Measurements from ENCODE around the gene PBX2. TPM values are rescaled to one million over a fixed set of nuclear protein-coding genes. Genes with fewer than 3 reads are reported as not detected.
A peak's percentile ranks its signal among the peaks of the same experiment; 100 is the strongest.

PBX2 gene
- total and polyA plus RNA-seq, 9 donors, result 39.3 to 110 (median 90.7) TPM

GRCh38 chr6:32181915-32182529 lies 8.0 kb downstream of the PBX2 start:
- H3K27me3 ChIP-seq, result no peaks in the 10 kb centered on the region
- H3K36me3 ChIP-seq, result no peaks in the 10 kb centered on the region
- 79 to 85% (median 85%) methylated on average over 10 of the region's 10 CpGs for WGBS, 3 donors
- no peaks in the 10 kb centered on the region for H3K9me3 ChIP-seq
- no peak for TF ChIP-seq EP300 (IDR thresholded peaks at IDR 0.05)
- TF ChIP-seq CTCF (IDR thresholded peaks at IDR 0.05), result no peak
- TF ChIP-seq POLR2A (IDR thresholded peaks at IDR 0.05), result no peak
- H3K27ac ChIP-seq, result no peak overlapping the region
- no peak for DNase-seq
- H3K4me1 ChIP-seq (ENCODE audit: insufficient read depth), result peaks cover 4% of the 10 kb centered on the region
- H3K4me3 ChIP-seq, result no peak overlapping the region
- intact Hi-C loops (cut with DNase I), result loop anchor here in 1 of 4 donors (10.0 kb wide), 1 partner anchor 457 kb away; the partner anchor contains the start of genes DDAH2, LY6G6C and MPIG6B

- DNase-seq, result peak in 1 of 5 donors; percentile 30
- no peak for TF ChIP-seq CTCF (IDR thresholded peaks at IDR 0.05)
- TF ChIP-seq EP300 (IDR thresholded peaks at IDR 0.05), result no peak
- no peak for TF ChIP-seq POLR2A (IDR thresholded peaks at IDR 0.05)
- Histone ChIP-seq H3K4me3 (no peak overlapping the region), H3K4me1 (ENCODE audit: insufficient read depth) (peaks cover 5% of the 10 kb centered on the region), H3K9me3 (no peaks in the 10 kb centered on the region), H3K36me3 (no peaks in the 10 kb centered on the region), H3K27me3 (no peaks in the 10 kb centered on the region), H3K27ac (no peak overlapping the region)
- intact Hi-C loops (cut with DNase I), result loop anchor here in 1 of 4 donors (10.0 kb wide), 1 partner anchor 456 kb away; the partner anchor contains the start of genes DDAH2, LY6G6C and MPIG6B
- WGBS, 3 donors, result 79 to 81% (median 79%) methylated on average over 15 of the region's 15 CpGs
Observed at GRCh38 chr6:32181148-32181702, 8.8 kb downstream of the PBX2 start.

- TF ChIP-seq EP300 (IDR thresholded peaks at IDR 0.05), result no peak
- TF ChIP-seq POLR2A (IDR thresholded peaks at IDR 0.05), result no peak
- TF ChIP-seq CTCF (IDR thresholded peaks at IDR 0.05), result no peak
- peaks cover 5% of the 10 kb centered on the region for H3K4me1 ChIP-seq (ENCODE audit: insufficient read depth)
- H3K27me3 ChIP-seq, result no peaks in the 10 kb centered on the region
- peak overlapping the region in 1 of 2 donors; percentile 7 for H3K27ac ChIP-seq
- no peaks in the 10 kb centered on the region for H3K36me3 ChIP-seq
- H3K4me3 ChIP-seq, result no peak overlapping the region
- H3K9me3 ChIP-seq, result no peaks in the 10 kb centered on the region
- DNase-seq, result peak in 2 of 5 donors; percentile 38
- intact Hi-C loops (cut with DNase I), result loop anchor here in 1 of 4 donors (10.0 kb wide), 1 partner anchor 455 kb away; the partner anchor contains the start of genes DDAH2, LY6G6C and MPIG6B
- WGBS, 3 donors, result 64 to 72% (median 71%) methylated on average over 10 of the region's 10 CpGs
Observed at GRCh38 chr6:32179766-32180405, 10.1 kb downstream of the PBX2 start.

GRCh38 chr6:32178547-32179440 lies 11.2 kb downstream of the PBX2 start:
- peak overlapping the region; percentile 93 to 99 for H3K27ac ChIP-seq
- WGBS, 3 donors, result 2 to 3% (median 3%) methylated on average over 24 of the region's 24 CpGs
- no peaks in the 10 kb centered on the region for H3K36me3 ChIP-seq
- peaks cover 6% of the 10 kb centered on the region for H3K4me1 ChIP-seq (ENCODE audit: insufficient read depth)
- H3K9me3 ChIP-seq, result no peaks in the 10 kb centered on the region
- DNase-seq, result peak in 1 of 5 donors; percentile 84
- H3K27me3 ChIP-seq, result no peaks in the 10 kb centered on the region
- intact Hi-C loops (cut with DNase I), result no loop called here
- H3K4me3 ChIP-seq, result peak overlapping the region; percentile 70
- TF ChIP-seq CTCF (IDR thresholded peaks at IDR 0.05) (no peak), POLR2A (IDR thresholded peaks at IDR 0.05) (peak; percentile 3)

Measured in ovary (tissue), 9 donors.